Transverse colon (tissue), 4 donors: Measurements from ENCODE around the gene NT5C1A.

Source experiments
- CTCF ChIP-seq, 5 experiments: fragments of 200-600 bp in 3 of 5; fragments of 450-650 bp in 2 of 5; sonication (generic) in 3 of 5; IDR thresholded peaks; 1 replicate in 2 of 5; 2 replicates in 3 of 5; pipeline ENCODE4 v1.5.1; 2016 to 2017; ENCODE audit warnings: antibody characterized with exemption in 5 of 5, inconsistent platforms in 3 of 5, mild to moderate bottlenecking in 2 of 5, moderate library complexity in 1 of 5
- EP300 ChIP-seq: sonication (generic); formaldehyde crosslinking; IDR thresholded peaks from one replicate; pipeline ENCODE4 v1.6.1; 2017; ENCODE audit warnings: antibody characterized with exemption, low read depth
- POLR2A ChIP-seq: fragments of 450-650 bp; IDR thresholded peaks from one replicate; pipeline ENCODE4 v1.6.1; 2016; ENCODE audit warnings: antibody characterized with exemption, mild to moderate bottlenecking, moderate library complexity
- POLR2AphosphoS5 ChIP-seq, 3 donors: sonication (generic); formaldehyde crosslinking; IDR thresholded peaks; one replicate each; pipeline ENCODE4 v1.6.1; 2016; ENCODE audit warnings: antibody characterized with exemption in 3 of 3

GRCh38 chr1:39687243-39687642, 15.3 kb upstream of the NT5C1A start:
- no peak for TF ChIP-seq CTCF (IDR thresholded peaks at IDR 0.05)
- TF ChIP-seq POLR2AphosphoS5 (IDR thresholded peaks at IDR 0.05): no peak
- no peak for TF ChIP-seq POLR2A
- no peak for TF ChIP-seq EP300
